HEK293 (cell line): ENCODE data around the gene ZSWIM1.
"Not testable (repeated sequence)": the region's sequence is repeated elsewhere in the genome, so short reads cannot be mapped to it uniquely, and the experiment has no call there.

Source experiments
- CTCF ChIA-PET: fragments of 350-600 bp; formaldehyde crosslinking; extraction: SDS; loops from one replicate; lab custom pipeline; 2021; ENCODE audit warnings: antibody characterized with exemption; lab: Yijun Ruan, JAX
- POLR2A ChIA-PET: fragments of 300-600 bp; formaldehyde crosslinking; extraction: SDS; loops from one replicate; lab custom pipeline; 2020; ENCODE audit warnings: antibody characterized with exemption, inconsistent platforms; lab: Yijun Ruan, JAX
- H3K27ac ChIP-seq: fragments of 200-500 bp; sonication (Bioruptor generic); 2 replicates; pipeline ENCODE4 v1.5.1; 2014; ENCODE audit warnings: low read depth, low read length, control low read depth, inconsistent platforms; ENCODE audit errors: extremely low read depth
- H3K36me3 ChIP-seq, 2 experiments: fragments of 200-500 bp in 1 of 2; sonication (Bioruptor generic) in 1 of 2; 1 replicate in 1 of 2; 2 replicates in 1 of 2; pipeline ENCODE4 v1.5.1; 2014 to 2017; ENCODE audit warnings: inconsistent platforms in 2 of 2, low read length in 2 of 2; ENCODE audit not compliant: control insufficient read depth in 2 of 2, insufficient read depth in 1 of 2
- H3K4me1 ChIP-seq: fragments of 200-500 bp; sonication (Bioruptor generic); 2 replicates; pipeline ENCODE4 v1.5.1; 2014; ENCODE audit warnings: mild to moderate bottlenecking, low read length, inconsistent platforms; ENCODE audit not compliant: control insufficient read depth, insufficient read depth
- H3K4me3 ChIP-seq: 2 replicates; pipeline ENCODE4 v1.5.1; 2011; ENCODE audit warnings: low read depth, mild to moderate bottlenecking, control low read depth, low read length, moderate library complexity
- H3K9me3 ChIP-seq: fragments of 200-500 bp; sonication (Bioruptor generic); 2 replicates; pipeline ENCODE4 v1.5.1; 2014; ENCODE audit warnings: low read depth, low read length, inconsistent platforms; ENCODE audit not compliant: control insufficient read depth, insufficient read depth
- HOXC10 ChIP-seq: sonication (generic); formaldehyde crosslinking; IDR thresholded peaks from 2 replicates; pipeline ENCODE4 v1.8.1; 2023; ENCODE audit warnings: mild to moderate bottlenecking, missing genetic modification reagents
- MYNN ChIP-seq: fragments of 450-650 bp; formaldehyde crosslinking; IDR thresholded peaks from 2 replicates; pipeline ENCODE4 v1.5.1; 2016; ENCODE audit warnings: missing biosample characterization, missing genetic modification characterization, borderline replicate concordance
- MZF1 ChIP-seq: fragments of 450-650 bp; formaldehyde crosslinking; IDR thresholded peaks from 2 replicates; pipeline ENCODE4 v1.5.1; 2017; ENCODE audit warnings: missing biosample characterization, missing genetic modification characterization, borderline replicate concordance
- OSR2 ChIP-seq: fragments of 450-650 bp; formaldehyde crosslinking; IDR thresholded peaks from 2 replicates; pipeline ENCODE4 v1.5.1; 2016; ENCODE audit warnings: missing biosample characterization, missing genetic modification characterization
- REPIN1 ChIP-seq: fragments of 450-650 bp; formaldehyde crosslinking; IDR thresholded peaks from 2 replicates; pipeline ENCODE4 v1.5.1; 2017; ENCODE audit warnings: missing biosample characterization, missing genetic modification characterization, low read depth
- ZFP3 ChIP-seq: fragments of 450-650 bp; formaldehyde crosslinking; IDR thresholded peaks from 2 replicates; pipeline ENCODE4 v1.5.1; 2016; ENCODE audit warnings: low read depth, missing biosample characterization, missing genetic modification characterization
- ZFP69B ChIP-seq: fragments of 450-650 bp; formaldehyde crosslinking; IDR thresholded peaks from 2 replicates; pipeline ENCODE4 v1.5.1; 2016; ENCODE audit warnings: missing biosample characterization, missing genetic modification characterization
- ZIC2 ChIP-seq: fragments of 450-650 bp; formaldehyde crosslinking; IDR thresholded peaks from 2 replicates; pipeline ENCODE4 v1.5.1; 2016; ENCODE audit warnings: missing biosample characterization, missing genetic modification characterization
- ZNF132 ChIP-seq: fragments of 450-650 bp; formaldehyde crosslinking; IDR thresholded peaks from 2 replicates; pipeline ENCODE4 v1.5.1; 2017; ENCODE audit warnings: missing biosample characterization, missing genetic modification characterization, borderline replicate concordance
- ZNF146 ChIP-seq: fragments of 450-650 bp; formaldehyde crosslinking; IDR thresholded peaks from 2 replicates; pipeline ENCODE4 v1.5.1; 2016; ENCODE audit warnings: missing biosample characterization, missing genetic modification characterization
- ZNF18 ChIP-seq: fragments of 450-650 bp; formaldehyde crosslinking; IDR thresholded peaks from 2 replicates; pipeline ENCODE4 v1.5.1; 2016; ENCODE audit warnings: missing biosample characterization, missing genetic modification characterization
- ZNF184 ChIP-seq: fragments of 450-650 bp; IDR thresholded peaks from 2 replicates; pipeline ENCODE4 v1.5.1; 2018; ENCODE audit warnings: missing biosample characterization, mild to moderate bottlenecking, missing genetic modification characterization
- ZNF19 ChIP-seq: fragments of 450-650 bp; formaldehyde crosslinking; IDR thresholded peaks from 2 replicates; pipeline ENCODE4; 2016; ENCODE audit warnings: missing biosample characterization, missing genetic modification characterization, low read depth
- ZNF221 ChIP-seq: fragments of 450-650 bp; formaldehyde crosslinking; IDR thresholded peaks from 2 replicates; pipeline ENCODE4 v1.5.1; 2017; ENCODE audit warnings: missing biosample characterization, missing genetic modification characterization, borderline replicate concordance
- ZNF426 ChIP-seq: fragments of 450-650 bp; formaldehyde crosslinking; IDR thresholded peaks from 2 replicates; pipeline ENCODE4 v1.5.1; 2017; ENCODE audit warnings: missing biosample characterization, missing genetic modification characterization, mild to moderate bottlenecking, inconsistent platforms, moderate library complexity
- ZNF600 ChIP-seq: fragments of 450-650 bp; formaldehyde crosslinking; IDR thresholded peaks from 2 replicates; pipeline ENCODE4 v1.5.1; 2016; ENCODE audit warnings: missing biosample characterization, missing genetic modification characterization
- ZNF654 ChIP-seq: fragments of 450-650 bp; formaldehyde crosslinking; IDR thresholded peaks from 2 replicates; pipeline ENCODE4 v1.5.1; 2016; ENCODE audit warnings: low read depth, missing biosample characterization, missing genetic modification characterization
- ZSCAN30 ChIP-seq: fragments of 450-650 bp; IDR thresholded peaks from 2 replicates; pipeline ENCODE4 v1.5.1; 2018; ENCODE audit warnings: missing biosample characterization, mild to moderate bottlenecking, missing genetic modification characterization, moderate library complexity
- TF ChIP-seq, protein P1 (sequence below): fragments of 450-650 bp; formaldehyde crosslinking; IDR thresholded peaks from 2 replicates; pipeline ENCODE4 v1.5.1; 2016; ENCODE audit warnings: missing biosample characterization, missing genetic modification characterization, low read depth

Gene ZSWIM1

GRCh38 chr20:45925821-45926506 lies 44.9 kb downstream of the ZSWIM1 start:
- Histone ChIP-seq H3K4me3 (no peak overlapping the region), H3K4me1 (no peaks in the 10 kb centered on the region), H3K27ac (no peak overlapping the region), H3K36me3 (no peaks in the 10 kb centered on the region), H3K9me3 (no peaks in the 10 kb centered on the region)
- POLR2A ChIA-PET, result interaction anchor here (0.7 to 2.4 kb wide), 2 partner anchors 8 to 20 kb away, joined by 3 to 14 read pairs; partner anchors contain the start of gene PCIF1
- CTCF ChIA-PET, result no interaction called here
- TF ChIP-seq MZF1, result no peak
- TF ChIP-seq REPIN1 (tag by site-specific recombination), result no peak
- no peak for TF ChIP-seq ZNF221
- no peak for TF ChIP-seq ZNF19 (tag by site-specific recombination)
- TF ChIP-seq, protein P1, sequence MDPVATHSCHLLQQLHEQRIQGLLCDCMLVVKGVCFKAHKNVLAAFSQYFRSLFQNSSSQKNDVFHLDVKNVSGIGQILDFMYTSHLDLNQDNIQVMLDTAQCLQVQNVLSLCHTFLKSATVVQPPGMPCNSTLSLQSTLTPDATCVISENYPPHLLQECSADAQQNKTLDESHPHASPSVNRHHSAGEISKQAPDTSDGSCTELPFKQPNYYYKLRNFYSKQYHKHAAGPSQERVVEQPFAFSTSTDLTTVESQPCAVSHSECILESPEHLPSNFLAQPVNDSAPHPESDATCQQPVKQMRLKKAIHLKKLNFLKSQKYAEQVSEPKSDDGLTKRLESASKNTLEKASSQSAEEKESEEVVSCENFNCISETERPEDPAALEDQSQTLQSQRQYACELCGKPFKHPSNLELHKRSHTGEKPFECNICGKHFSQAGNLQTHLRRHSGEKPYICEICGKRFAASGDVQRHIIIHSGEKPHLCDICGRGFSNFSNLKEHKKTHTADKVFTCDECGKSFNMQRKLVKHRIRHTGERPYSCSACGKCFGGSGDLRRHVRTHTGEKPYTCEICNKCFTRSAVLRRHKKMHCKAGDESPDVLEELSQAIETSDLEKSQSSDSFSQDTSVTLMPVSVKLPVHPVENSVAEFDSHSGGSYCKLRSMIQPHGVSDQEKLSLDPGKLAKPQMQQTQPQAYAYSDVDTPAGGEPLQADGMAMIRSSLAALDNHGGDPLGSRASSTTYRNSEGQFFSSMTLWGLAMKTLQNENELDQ (tag by site-specific recombination), result no peak
- TF ChIP-seq OSR2 (tag by site-specific recombination), result no peak
- no peak for TF ChIP-seq ZNF654
- TF ChIP-seq HOXC10 (CRISPR knock-in tag), result no peak
- TF ChIP-seq ZNF146 (tag by site-specific recombination), result no peak
- TF ChIP-seq ZFP3 (tag by site-specific recombination), result no peak
- TF ChIP-seq ZNF18 (tag by site-specific recombination), result no peak
- no peak for TF ChIP-seq ZNF600
- no peak for TF ChIP-seq ZNF426
- TF ChIP-seq ZNF184, result no peak

DNA sequence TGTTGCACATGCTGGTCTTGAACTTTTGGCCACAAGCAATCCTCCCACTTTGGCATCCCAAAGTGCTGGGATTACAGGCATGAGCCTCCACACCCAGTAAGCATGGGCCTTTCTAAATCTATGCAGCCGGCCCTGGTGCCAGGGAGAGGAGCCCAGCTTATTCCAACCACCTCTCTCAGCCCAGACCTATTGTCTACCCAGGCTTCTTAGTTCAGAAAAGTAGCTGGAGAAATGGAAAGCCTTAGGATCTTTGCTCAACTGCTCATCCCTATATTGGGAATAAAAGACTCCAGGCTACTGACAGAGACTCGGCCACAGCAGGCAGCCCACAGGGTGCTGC lies 45.7 kb downstream of the ZSWIM1 start:
- H3K4me3 ChIP-seq, result no peak overlapping the region
- no peaks in the 10 kb centered on the region for H3K36me3 ChIP-seq
- ChIA-PET POLR2A (no interaction called here), CTCF (interaction anchor here (0.6 kb wide), 1 partner anchor 49 kb away, joined by 3 read pairs; no protein-coding TSS in a partner anchor)
- H3K4me1 ChIP-seq, result no peaks in the 10 kb centered on the region
- H3K9me3 ChIP-seq, result no peaks in the 10 kb centered on the region
- H3K27ac ChIP-seq, result no peak overlapping the region
- TF ChIP-seq ZFP3 (tag by site-specific recombination) (no peak), ZIC2 (no peak)

- Histone ChIP-seq H3K27ac (no peak overlapping the region), H3K4me1 (no peaks in the 10 kb centered on the region), H3K36me3 (no peaks in the 10 kb centered on the region), H3K9me3 (no peaks in the 10 kb centered on the region), H3K4me3 (no peak overlapping the region)
- ChIA-PET CTCF (interaction anchor here (0.5 to 0.6 kb wide), 2 partner anchors 17 to 49 kb away, joined by 3 read pairs; no protein-coding TSS in a partner anchor), POLR2A (interaction anchor here (0.6 to 0.9 kb wide), 2 partner anchors 126 to 554 kb away, joined by 3 to 7 read pairs; no protein-coding TSS in a partner anchor)
- no peak for TF ChIP-seq ZFP69B (tag by site-specific recombination)
- no peak for TF ChIP-seq ZNF132
- no peak for TF ChIP-seq MYNN (tag by site-specific recombination)
- TF ChIP-seq MZF1, result no peak
- TF ChIP-seq ZSCAN30 (tag by site-specific recombination), result no peak
Measured at GRCh38 chr20:45927071-45927878, 46.2 kb downstream of the ZSWIM1 start.

DNA sequence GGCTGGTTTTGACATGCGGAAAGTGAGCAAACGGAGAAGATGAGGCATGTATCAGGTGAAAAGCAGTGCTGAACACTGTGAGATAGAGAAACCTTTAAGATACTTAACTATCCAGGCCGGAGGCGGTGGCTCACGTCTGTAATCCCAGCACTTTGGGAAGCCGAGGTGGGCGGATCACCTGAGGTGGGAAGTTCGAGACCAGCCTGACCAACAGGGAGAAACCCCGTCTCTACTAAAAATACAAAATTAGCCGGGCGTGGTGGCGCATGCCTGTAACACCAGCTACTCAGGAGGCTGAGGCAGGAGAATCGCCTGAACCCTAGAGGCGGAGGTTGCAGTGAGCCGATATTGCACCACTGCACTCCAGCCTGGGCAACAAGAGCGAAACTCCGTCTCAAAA lies 50.7 kb downstream of the ZSWIM1 start:
- H3K36me3 ChIP-seq, H3K4me1 ChIP-seq, H3K27ac ChIP-seq, H3K9me3 ChIP-seq, H3K4me3 ChIP-seq, POLR2A ChIA-PET: not testable (repeated sequence)
- CTCF ChIA-PET, result interaction anchor here (0.7 kb wide), 1 partner anchor 40 kb away, joined by 3 read pairs; no protein-coding TSS in a partner anchor
